ENCODE data around the gene ALDH1A3. TPM values are rescaled to one million over a fixed set of nuclear protein-coding genes. Genes with fewer than 3 reads are reported as not detected.
A peak's percentile ranks its signal among the peaks of the same experiment; 100 is the strongest.

The ALDH1A3 gene
- total RNA-seq: 10 to 100 TPM in 3 of 4 donors, 1 to 10 TPM in 1; 8.5 to 99.9 (median 18.4) TPM

GRCh38 chr15:100879464-100880138, at the start of gene ALDH1A3:
Gene ALDH1A3 (plus strand): TSS chr15:100879831. CDS start chr15:100879908, 77 bp downstream.
- Histone ChIP-seq H3K9me3 (no peaks in the 10 kb centered on the region), H3K36me3 (no peaks in the 10 kb centered on the region), H3K4me3 (peak within 1 kb of the TSS; percentile 29 to 58 (median 52)), H3K4me1 (peaks cover 0 to 12% (median 4%) of the 10 kb centered on the region in 4 donors), H3K27ac (peak within 1 kb of the TSS in 3 of 4 donors; percentile 52 to 74 (median 66)), H3K27me3 (peaks cover 0 to 10% of the 10 kb centered on the region in 2 donors)
- DNase-seq: peak in 1 of 3 donors; percentile 52
- TF ChIP-seq CTCF (IDR thresholded peaks at IDR 0.05) (no peak), POLR2A (IDR thresholded peaks at IDR 0.05) (peak in 1 of 2 donors; percentile 36)

GRCh38 chr15:100831467-100831866, 48.2 kb upstream of the ALDH1A3 start:
- TF ChIP-seq CTCF (IDR thresholded peaks at IDR 0.05) (no peak), POLR2A (IDR thresholded peaks at IDR 0.05) (no peak)

GRCh38 chr15:100832149-100832942, 47.3 kb upstream of the ALDH1A3 start:
- TF ChIP-seq POLR2A (IDR thresholded peaks at IDR 0.05) (no peak), CTCF (IDR thresholded peaks at IDR 0.05) (no peak)
- no peak for DNase-seq
- Histone ChIP-seq H3K9me3 (no peaks in the 10 kb centered on the region), H3K27me3 (no peaks in the 10 kb centered on the region), H3K27ac (no peak overlapping the region), H3K4me1 (no peaks in the 10 kb centered on the region), H3K4me3 (no peak overlapping the region), H3K36me3 (no peaks in the 10 kb centered on the region)

More at GRCh38 chr15:100831467-100831866, 48.2 kb upstream of the ALDH1A3 start:
- Histone ChIP-seq H3K27ac (no peak overlapping the region), H3K36me3 (no peaks in the 10 kb centered on the region), H3K4me3 (no peak overlapping the region), H3K4me1 (no peaks in the 10 kb centered on the region), H3K9me3 (no peaks in the 10 kb centered on the region), H3K27me3 (no peaks in the 10 kb centered on the region)
- no peak for DNase-seq

GRCh38 chr15:100833417-100834389, 45.9 kb upstream of the ALDH1A3 start:
- Histone ChIP-seq H3K4me3 (no peak overlapping the region), H3K27me3 (no peaks in the 10 kb centered on the region), H3K36me3 (no peaks in the 10 kb centered on the region), H3K27ac (no peak overlapping the region), H3K4me1 (no peaks in the 10 kb centered on the region), H3K9me3 (no peaks in the 10 kb centered on the region)
- TF ChIP-seq CTCF (IDR thresholded peaks at IDR 0.05) (no peak), POLR2A (IDR thresholded peaks at IDR 0.05) (no peak)
- DNase-seq: no peak

- H3K36me3 ChIP-seq: no peaks in the 10 kb centered on the region
- TF ChIP-seq CTCF (IDR thresholded peaks at IDR 0.05) (no peak), POLR2A (IDR thresholded peaks at IDR 0.05) (no peak)
- H3K27ac ChIP-seq: no peak overlapping the region
- no peaks in the 10 kb centered on the region for H3K4me1 ChIP-seq
- H3K27me3 ChIP-seq: no peaks in the 10 kb centered on the region
- no peak overlapping the region for H3K4me3 ChIP-seq
- DNase-seq: no peak
- no peaks in the 10 kb centered on the region for H3K9me3 ChIP-seq
Observed at GRCh38 chr15:100834731-100835130, 44.9 kb upstream of the ALDH1A3 start.

All from Peyer's patch (tissue), 4 donors.